ENCODE data around the gene GALNT16.
"Not testable (repeated sequence)": the region's sequence is repeated elsewhere in the genome, so short reads cannot be mapped to it uniquely, and the experiment has no call there.

The GALNT16 gene

GRCh38 chr14:69268223-69268622 lies 8.3 kb downstream of the GALNT16 start:
- Histone ChIP-seq H3K4me1 (ENCODE audit: control insufficient read depth, insufficient read depth, low read length, poor library complexity, severe bottlenecking) (no peaks in the 10 kb centered on the region), H3K27ac (ENCODE audit: insufficient read depth, low read length, poor library complexity, severe bottlenecking) (no peak overlapping the region)
- no peak for DNase-seq

GRCh38 chr14:69268763-69269162 lies 8.8 kb downstream of the GALNT16 start:
- H3K4me3 ChIP-seq (ENCODE audit: insufficient read depth, low read depth, low read length, poor library complexity, severe bottlenecking): no peak overlapping the region
- no peak overlapping the region for H3K27ac ChIP-seq (ENCODE audit: insufficient read depth, low read length, poor library complexity, severe bottlenecking)
- no peaks in the 10 kb centered on the region for H3K36me3 ChIP-seq (ENCODE audit: control insufficient read depth, insufficient read depth, low read length)
- H3K9me3 ChIP-seq (ENCODE audit: control insufficient read depth, low read length): no peaks in the 10 kb centered on the region
- no peaks in the 10 kb centered on the region for H3K4me1 ChIP-seq (ENCODE audit: control insufficient read depth, insufficient read depth, low read length, poor library complexity, severe bottlenecking)
- no peak for DNase-seq
- H3K27me3 ChIP-seq (replicated peaks; ENCODE audit: control insufficient read depth, insufficient read depth, low read length, poor library complexity, severe bottlenecking): no peaks in the 10 kb centered on the region

More at GRCh38 chr14:69268223-69268622, 8.3 kb downstream of the GALNT16 start:
- Histone ChIP-seq H3K27me3 (replicated peaks; ENCODE audit: control insufficient read depth, insufficient read depth, low read length, poor library complexity, severe bottlenecking) (peaks cover 3% of the 10 kb centered on the region), H3K4me3 (ENCODE audit: insufficient read depth, low read depth, low read length, poor library complexity, severe bottlenecking) (no peak overlapping the region), H3K36me3 (ENCODE audit: control insufficient read depth, insufficient read depth, low read length) (no peaks in the 10 kb centered on the region), H3K9me3 (ENCODE audit: control insufficient read depth, low read length) (no peaks in the 10 kb centered on the region)

GRCh38 chr14:69269381-69269780 lies 9.4 kb downstream of the GALNT16 start:
- Histone ChIP-seq H3K27ac (ENCODE audit: insufficient read depth, low read length, poor library complexity, severe bottlenecking) (no peak overlapping the region), H3K9me3 (ENCODE audit: control insufficient read depth, low read length) (no peaks in the 10 kb centered on the region), H3K4me1 (ENCODE audit: control insufficient read depth, insufficient read depth, low read length, poor library complexity, severe bottlenecking) (no peaks in the 10 kb centered on the region), H3K27me3 (replicated peaks; ENCODE audit: control insufficient read depth, insufficient read depth, low read length, poor library complexity, severe bottlenecking) (no peaks in the 10 kb centered on the region), H3K36me3 (ENCODE audit: control insufficient read depth, insufficient read depth, low read length) (no peaks in the 10 kb centered on the region), H3K4me3 (ENCODE audit: insufficient read depth, low read depth, low read length, poor library complexity, severe bottlenecking) (no peak overlapping the region)
- no peak for DNase-seq

- H3K4me3 ChIP-seq (ENCODE audit: insufficient read depth, low read depth, low read length, poor library complexity, severe bottlenecking): no peak overlapping the region
- H3K4me1 ChIP-seq (ENCODE audit: control insufficient read depth, insufficient read depth, low read length, poor library complexity, severe bottlenecking): no peaks in the 10 kb centered on the region
- no peak overlapping the region for H3K27ac ChIP-seq (ENCODE audit: insufficient read depth, low read length, poor library complexity, severe bottlenecking)
- no peaks in the 10 kb centered on the region for H3K9me3 ChIP-seq (ENCODE audit: control insufficient read depth, low read length)
- DNase-seq: no peak
- no peaks in the 10 kb centered on the region for H3K36me3 ChIP-seq (ENCODE audit: control insufficient read depth, insufficient read depth, low read length)
- H3K27me3 ChIP-seq (replicated peaks; ENCODE audit: control insufficient read depth, insufficient read depth, low read length, poor library complexity, severe bottlenecking): no peaks in the 10 kb centered on the region
Measured at GRCh38 chr14:69270097-69270496, 10.1 kb downstream of the GALNT16 start.

GRCh38 chr14:69270795-69271708 lies 11.1 kb downstream of the GALNT16 start:
- no peaks in the 10 kb centered on the region for H3K27me3 ChIP-seq (replicated peaks; ENCODE audit: control insufficient read depth, insufficient read depth, low read length, poor library complexity, severe bottlenecking)
- no peaks in the 10 kb centered on the region for H3K4me1 ChIP-seq (ENCODE audit: control insufficient read depth, insufficient read depth, low read length, poor library complexity, severe bottlenecking)
- H3K4me3 ChIP-seq (ENCODE audit: insufficient read depth, low read depth, low read length, poor library complexity, severe bottlenecking): no peak overlapping the region
- H3K9me3 ChIP-seq (ENCODE audit: control insufficient read depth, low read length): no peaks in the 10 kb centered on the region
- H3K36me3 ChIP-seq (ENCODE audit: control insufficient read depth, insufficient read depth, low read length): no peaks in the 10 kb centered on the region
- no peak overlapping the region for H3K27ac ChIP-seq (ENCODE audit: insufficient read depth, low read length, poor library complexity, severe bottlenecking)
- no peak for DNase-seq

GRCh38 chr14:69274321-69274720 lies 14.4 kb downstream of the GALNT16 start:
- H3K27me3 ChIP-seq (replicated peaks; ENCODE audit: control insufficient read depth, insufficient read depth, low read length, poor library complexity, severe bottlenecking): no peaks in the 10 kb centered on the region
- no peaks in the 10 kb centered on the region for H3K4me1 ChIP-seq (ENCODE audit: control insufficient read depth, insufficient read depth, low read length, poor library complexity, severe bottlenecking)

GRCh38 chr14:69275331-69275730 lies 15.4 kb downstream of the GALNT16 start:
- Histone ChIP-seq H3K4me1 (ENCODE audit: control insufficient read depth, insufficient read depth, low read length, poor library complexity, severe bottlenecking) (no peaks in the 10 kb centered on the region), H3K9me3 (ENCODE audit: control insufficient read depth, low read length) (no peaks in the 10 kb centered on the region), H3K4me3 (ENCODE audit: insufficient read depth, low read depth, low read length, poor library complexity, severe bottlenecking) (no peak overlapping the region), H3K36me3 (ENCODE audit: control insufficient read depth, insufficient read depth, low read length) (no peaks in the 10 kb centered on the region), H3K27ac (ENCODE audit: insufficient read depth, low read length, poor library complexity, severe bottlenecking) (no peak overlapping the region), H3K27me3 (replicated peaks; ENCODE audit: control insufficient read depth, insufficient read depth, low read length, poor library complexity, severe bottlenecking) (no peaks in the 10 kb centered on the region)
- DNase-seq: no peak

More at GRCh38 chr14:69274321-69274720, 14.4 kb downstream of the GALNT16 start:
- Histone ChIP-seq H3K4me3 (ENCODE audit: insufficient read depth, low read depth, low read length, poor library complexity, severe bottlenecking) (no peak overlapping the region), H3K27ac (ENCODE audit: insufficient read depth, low read length, poor library complexity, severe bottlenecking) (no peak overlapping the region), H3K9me3 (ENCODE audit: control insufficient read depth, low read length) (no peaks in the 10 kb centered on the region), H3K36me3 (ENCODE audit: control insufficient read depth, insufficient read depth, low read length) (no peaks in the 10 kb centered on the region)
- no peak for DNase-seq

GRCh38 chr14:69277356-69277755 lies 17.4 kb downstream of the GALNT16 start:
- not testable (repeated sequence) for H3K27ac ChIP-seq (ENCODE audit: insufficient read depth, low read length, poor library complexity, severe bottlenecking); H3K4me3 ChIP-seq (ENCODE audit: insufficient read depth, low read depth, low read length, poor library complexity, severe bottlenecking); H3K27me3 ChIP-seq (replicated peaks; ENCODE audit: control insufficient read depth, insufficient read depth, low read length, poor library complexity, severe bottlenecking); DNase-seq; H3K36me3 ChIP-seq (ENCODE audit: control insufficient read depth, insufficient read depth, low read length); H3K9me3 ChIP-seq (ENCODE audit: control insufficient read depth, low read length); H3K4me1 ChIP-seq (ENCODE audit: control insufficient read depth, insufficient read depth, low read length, poor library complexity, severe bottlenecking)

GRCh38 chr14:69280746-69281291 lies 20.9 kb downstream of the GALNT16 start:
- no peak overlapping the region for H3K4me3 ChIP-seq (ENCODE audit: insufficient read depth, low read depth, low read length, poor library complexity, severe bottlenecking)
- no peaks in the 10 kb centered on the region for H3K36me3 ChIP-seq (ENCODE audit: control insufficient read depth, insufficient read depth, low read length)
- DNase-seq: no peak

GRCh38 chr14:69281450-69282169 lies 21.7 kb downstream of the GALNT16 start:
- no peaks in the 10 kb centered on the region for H3K36me3 ChIP-seq (ENCODE audit: control insufficient read depth, insufficient read depth, low read length)
- H3K4me1 ChIP-seq (ENCODE audit: control insufficient read depth, insufficient read depth, low read length, poor library complexity, severe bottlenecking): no peaks in the 10 kb centered on the region
- DNase-seq: no peak
- H3K27ac ChIP-seq (ENCODE audit: insufficient read depth, low read length, poor library complexity, severe bottlenecking): no peak overlapping the region
- H3K27me3 ChIP-seq (replicated peaks; ENCODE audit: control insufficient read depth, insufficient read depth, low read length, poor library complexity, severe bottlenecking): no peaks in the 10 kb centered on the region
- no peaks in the 10 kb centered on the region for H3K9me3 ChIP-seq (ENCODE audit: control insufficient read depth, low read length)
- H3K4me3 ChIP-seq (ENCODE audit: insufficient read depth, low read depth, low read length, poor library complexity, severe bottlenecking): no peak overlapping the region

More at GRCh38 chr14:69280746-69281291, 20.9 kb downstream of the GALNT16 start:
- no peaks in the 10 kb centered on the region for H3K9me3 ChIP-seq (ENCODE audit: control insufficient read depth, low read length)
- no peak overlapping the region for H3K27ac ChIP-seq (ENCODE audit: insufficient read depth, low read length, poor library complexity, severe bottlenecking)
- H3K27me3 ChIP-seq (replicated peaks; ENCODE audit: control insufficient read depth, insufficient read depth, low read length, poor library complexity, severe bottlenecking): no peaks in the 10 kb centered on the region
- no peaks in the 10 kb centered on the region for H3K4me1 ChIP-seq (ENCODE audit: control insufficient read depth, insufficient read depth, low read length, poor library complexity, severe bottlenecking)

Measured in effector memory CD4-positive, alpha-beta T cell (primary cell).